K562 (cell line): Measurements from ENCODE around the gene POLK. TPM values are rescaled to one million over a fixed set of nuclear protein-coding genes. Genes with fewer than 3 reads are reported as not detected.

ENCODE experiments used
- ATAC-seq: fragments of 200-7000 bp; cut with Tn5 transposase; 3 replicates; pipeline ENCODE4 v1.9.1; 2020; ENCODE audit warnings: moderate library complexity
- BruUV-seq: library from RNA; stranded (reverse); fragments of 400-500 nt; replicated peaks from 2 replicates; lab custom pipeline; 2021; lab: Mats Ljungman, UMichigan
- CTCF ChIA-PET: fragments of 300-600 bp; formaldehyde crosslinking; extraction: SDS; loops from one replicate; lab custom pipeline; 2021; ENCODE audit warnings: low intra/inter-chr PET ratio; lab: Yijun Ruan, JAX
- POLR2A ChIA-PET: fragments of 300-600, 350-650 bp; sonication (Branson Sonifier 250); formaldehyde crosslinking; extraction: SDS; loops from one replicate; lab custom pipeline; 2021; ENCODE audit warnings: antibody characterized with exemption, inconsistent platforms; lab: Yijun Ruan, JAX
- DNase-seq, 4 experiments: peaks; one replicate each; pipeline versions ENCODE4 v3.0.0 to v3.0.0-alpha.2; 2011 to 2018; ENCODE audit warnings: low spot score in 3 of 4, mixed read lengths in 3 of 4; ENCODE audit errors: extremely low read depth in 1 of 4
- FAIRE-seq: peaks from 2 replicates; lab custom pipeline; 2011; peaks lifted over from hg19 to GRCh38; lab: Jason Lieb, UNC
- H2AFZ ChIP-seq: 2 replicates; pipeline ENCODE4 v1.6.0; 2011; ENCODE audit warnings: low read depth, low read length, control low read depth, inconsistent platforms
- H3K27ac ChIP-seq: fragments of 200-600 bp; 3 replicates; pipeline ENCODE4 v1.8.0; 2011; ENCODE audit warnings: low read depth, mild to moderate bottlenecking, control low read depth, inconsistent platforms, low read length, moderate library complexity, mixed read lengths; ENCODE audit errors: extremely low read depth
- H3K27me3 ChIP-seq, 2 experiments: fragments of 300-600 bp in 1 of 2; 2 replicates in 1 of 2; 3 replicates in 1 of 2; pipeline versions ENCODE4 v1.6.0 to v1.8.0; 2011; ENCODE audit warnings: inconsistent platforms in 2 of 2, low read length in 2 of 2, mild to moderate bottlenecking in 1 of 2, mixed read lengths in 1 of 2, moderate library complexity in 1 of 2; ENCODE audit not compliant: control insufficient read depth in 2 of 2, insufficient read depth in 2 of 2
- H3K36me3 ChIP-seq: fragments of 300-600 bp; 3 replicates; pipeline ENCODE4 v1.8.0; 2011; ENCODE audit warnings: mild to moderate bottlenecking, low read length, inconsistent platforms; ENCODE audit not compliant: control insufficient read depth, insufficient read depth
- H3K4me1 ChIP-seq, 2 experiments: fragments of 200-600 bp in 1 of 2; replicated peaks in 1 of 2; 2 replicates in 1 of 2; 3 replicates in 1 of 2; pipeline versions ENCODE4 v1.5.1 to v1.8.0; 2011; ENCODE audit warnings: inconsistent platforms in 2 of 2, low read length in 2 of 2, mild to moderate bottlenecking in 1 of 2, mixed read lengths in 1 of 2, moderate library complexity in 1 of 2; ENCODE audit not compliant: control insufficient read depth in 2 of 2, insufficient read depth in 2 of 2
- H3K4me2 ChIP-seq: 2 replicates; pipeline ENCODE4 v1.6.1; 2011; ENCODE audit warnings: low read length, control low read depth, inconsistent platforms, mixed read lengths; ENCODE audit not compliant: insufficient read depth
- H3K4me3 ChIP-seq: fragments of 200-600 bp; sonication (generic), shearing (Covaris generic); 2 replicates; pipeline ENCODE4 v1.5.1; 2016; ENCODE audit warnings: control low read depth, inconsistent platforms
- H3K79me2 ChIP-seq: fragments of 200-600 bp; 3 replicates; pipeline ENCODE4 v1.8.0; 2011; ENCODE audit warnings: low read length, inconsistent platforms; ENCODE audit not compliant: control insufficient read depth, insufficient read depth
- H3K9ac ChIP-seq, 2 experiments: 2 replicates each; pipeline versions ENCODE4 v1.6.0 to v1.6.1; 2011; ENCODE audit warnings: low read depth in 2 of 2, low read length in 2 of 2, control low read depth in 1 of 2, inconsistent platforms in 1 of 2, mild to moderate bottlenecking in 1 of 2, mixed read lengths in 1 of 2; ENCODE audit not compliant: insufficient read depth in 1 of 2
- H3K9me1 ChIP-seq: one replicate; pipeline ENCODE4 v1.6.0; 2011; ENCODE audit warnings: inconsistent platforms, mild to moderate bottlenecking, low read length, moderate library complexity; ENCODE audit not compliant: control insufficient read depth, insufficient read depth
- H3K9me3 ChIP-seq: replicated peaks from 2 replicates; pipeline ENCODE4 v1.5.1; 2011; ENCODE audit warnings: low read depth, low read length, inconsistent platforms; ENCODE audit not compliant: control insufficient read depth, insufficient read depth
- H4K20me1 ChIP-seq: replicated peaks from 2 replicates; pipeline ENCODE4 v1.6.1; 2011; ENCODE audit warnings: low read length, inconsistent platforms, mixed read lengths; ENCODE audit not compliant: control insufficient read depth, insufficient read depth
- MBD2 ChIP-seq: sonication (generic); IDR thresholded peaks from 2 replicates; pipeline ENCODE4 v1.6.1; 2016; ENCODE audit warnings: low read depth, borderline replicate concordance
- PCBP1 ChIP-seq: fragments of 200-400 bp; formaldehyde crosslinking; IDR thresholded peaks from 2 replicates; pipeline ENCODE4 v1.6.1; 2018; ENCODE audit warnings: mild to moderate bottlenecking, low read depth, low read length; ENCODE audit not compliant: poor library complexity, severe bottlenecking
- RAD21 ChIP-seq, 2 experiments: fragments of 250-450 bp in 1 of 2; fragments of 450-650 bp in 1 of 2; sonication (Bioruptor Pico) in 1 of 2; formaldehyde crosslinking in 1 of 2; IDR thresholded peaks in 1 of 2; conservative IDR thresholded peaks in 1 of 2; 2 replicates each; pipeline versions ENCODE4 v1.4.0 to v1.8.0; 2020 to 2022; ENCODE audit warnings: mild to moderate bottlenecking in 2 of 2, moderate library complexity in 1 of 2
- WGBS: fragments of 100-300 bp; shearing (Covaris generic); methylation state at CpG from one replicate; pipeline ENCODE4 v1.1.6; 2016; ENCODE audit warnings: low coverage, mixed read lengths; ENCODE audit not compliant: insufficient coverage; ENCODE audit errors: missing lambda C conversion rate; 5-methylcytosine and 5-hydroxymethylcytosine counted together
- in situ Hi-C: fragments of 300-500 bp; cut with MboI; formaldehyde crosslinking; loops from 4 replicates; pipeline ENCODE4 v1.15.0; 2018; ENCODE audit warnings: inconsistent platforms, mixed read lengths
- intact Hi-C: fragments of 100-400 bp; cut with micrococcal nuclease; formaldehyde crosslinking; loops from 2 replicates; pipeline ENCODE4 v1.14.2; 2022
- polyA plus RNA-seq, 8 experiments: library from polyadenylated mRNA; depleted of rRNA in 4 of 8; stranded (reverse) in 5 of 8; unstranded in 3 of 8; fragments of >200 nt; fragmentation: Nextera tagmentation in 2 of 8; fragmentation: Illumina TruSeq in 1 of 8; extraction: Ambion mirVana in 2 of 8; extraction: Trizol in 1 of 8; gene quantifications; 2 replicates each; pipeline versions ENCODE4 v1.2.1 to v1.2.3, GENCODE V29; 2011 to 2014; ENCODE audit warnings: inconsistent platforms in 1 of 8, missing spikeins in 1 of 8
- total RNA-seq, 7 experiments: library from RNA; depleted of rRNA in 6 of 7; stranded (reverse); fragments of >200 nt in 6 of 7; fragmentation: Illumina TruSeq in 2 of 7; extraction: Trizol in 2 of 7; gene quantifications; 2 replicates each; pipeline versions ENCODE4 v1.2.1 to v1.2.3, GENCODE V29; 2011 to 2021; ENCODE audit warnings: low replicate concordance in 1 of 7
- TF ChIP-seq, protein P1 (sequence below), 2 experiments: fragments of 450-650 bp; formaldehyde crosslinking in 1 of 2; IDR thresholded peaks; 2 replicates each; pipeline versions ENCODE4 v1.4.0 to v1.6.1; 2014 to 2020; ENCODE audit warnings: mild to moderate bottlenecking in 2 of 2, borderline replicate concordance in 1 of 2, low read depth in 1 of 2
- TF ChIP-seq, protein P2 (sequence below), 3 experiments: IDR thresholded peaks in 2 of 3; conservative IDR thresholded peaks in 1 of 3; 2 replicates each; pipeline ENCODE4 v1.5.1; 2011 to 2012; ENCODE audit warnings: low read length in 3 of 3, mild to moderate bottlenecking in 3 of 3, control low read depth in 2 of 3, improper control_type of control experiment in 1 of 3, inconsistent platforms in 1 of 3, low read depth in 1 of 3, mixed read lengths in 1 of 3, moderate library complexity in 1 of 3; ENCODE audit not compliant: insufficient read depth in 2 of 3

Gene POLK
- total and polyA plus RNA-seq, 9 of the 15 experiments (the other 6 are each of a cell fraction or from before 2014, with no cell fraction given) = 6.1 to 31.6 (median 16.5) TPM

DNA sequence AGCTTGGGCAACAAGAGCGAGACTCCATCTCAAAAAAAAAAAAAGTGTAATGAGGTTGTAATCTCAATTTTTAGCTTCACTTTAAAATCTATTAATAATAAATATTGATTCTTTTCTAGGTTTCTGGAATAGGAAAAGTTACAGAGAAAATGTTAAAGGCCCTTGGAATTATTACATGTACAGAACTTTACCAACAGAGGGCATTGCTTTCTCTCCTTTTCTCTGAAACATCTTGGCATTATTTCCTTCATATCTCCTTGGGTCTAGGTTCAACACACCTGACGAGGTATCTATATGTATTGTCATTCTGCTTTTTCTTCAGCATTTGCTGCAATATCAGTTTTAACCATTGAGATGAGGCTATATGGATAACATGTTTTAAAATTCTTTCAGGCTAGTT is 73.0 kb downstream of the POLK start:
- Histone ChIP-seq H3K79me2 (no peaks in the 10 kb centered on the region), H3K27me3 (no peaks in the 10 kb centered on the region), H3K4me2 (no peak overlapping the region), H3K4me1 (no peaks in the 10 kb centered on the region), H3K9me1 (no peaks in the 10 kb centered on the region), H3K36me3 (peaks cover 35% of the 10 kb centered on the region; the same call in 2 of the 3 replicates), H3K27ac (no peak overlapping the region), H3K4me3 (no peak overlapping the region), H3K9me3 (no peaks in the 10 kb centered on the region), H4K20me1 (no peaks in the 10 kb centered on the region), H3K9ac (no peak overlapping the region)
- FAIRE-seq (no peak), ATAC-seq (no peak), DNase-seq (no peak)
- intact Hi-C loops = no loop called here
- CTCF ChIA-PET = no interaction called here
- WGBS = 80% methylated on average over 2 of the region's 2 CpGs
- in situ Hi-C loops = no loop called here
- POLR2A ChIA-PET = no interaction called here
- BruUV-seq = no TSS peak
- TF ChIP-seq MBD2 = no peak
- TF ChIP-seq, protein P1, sequence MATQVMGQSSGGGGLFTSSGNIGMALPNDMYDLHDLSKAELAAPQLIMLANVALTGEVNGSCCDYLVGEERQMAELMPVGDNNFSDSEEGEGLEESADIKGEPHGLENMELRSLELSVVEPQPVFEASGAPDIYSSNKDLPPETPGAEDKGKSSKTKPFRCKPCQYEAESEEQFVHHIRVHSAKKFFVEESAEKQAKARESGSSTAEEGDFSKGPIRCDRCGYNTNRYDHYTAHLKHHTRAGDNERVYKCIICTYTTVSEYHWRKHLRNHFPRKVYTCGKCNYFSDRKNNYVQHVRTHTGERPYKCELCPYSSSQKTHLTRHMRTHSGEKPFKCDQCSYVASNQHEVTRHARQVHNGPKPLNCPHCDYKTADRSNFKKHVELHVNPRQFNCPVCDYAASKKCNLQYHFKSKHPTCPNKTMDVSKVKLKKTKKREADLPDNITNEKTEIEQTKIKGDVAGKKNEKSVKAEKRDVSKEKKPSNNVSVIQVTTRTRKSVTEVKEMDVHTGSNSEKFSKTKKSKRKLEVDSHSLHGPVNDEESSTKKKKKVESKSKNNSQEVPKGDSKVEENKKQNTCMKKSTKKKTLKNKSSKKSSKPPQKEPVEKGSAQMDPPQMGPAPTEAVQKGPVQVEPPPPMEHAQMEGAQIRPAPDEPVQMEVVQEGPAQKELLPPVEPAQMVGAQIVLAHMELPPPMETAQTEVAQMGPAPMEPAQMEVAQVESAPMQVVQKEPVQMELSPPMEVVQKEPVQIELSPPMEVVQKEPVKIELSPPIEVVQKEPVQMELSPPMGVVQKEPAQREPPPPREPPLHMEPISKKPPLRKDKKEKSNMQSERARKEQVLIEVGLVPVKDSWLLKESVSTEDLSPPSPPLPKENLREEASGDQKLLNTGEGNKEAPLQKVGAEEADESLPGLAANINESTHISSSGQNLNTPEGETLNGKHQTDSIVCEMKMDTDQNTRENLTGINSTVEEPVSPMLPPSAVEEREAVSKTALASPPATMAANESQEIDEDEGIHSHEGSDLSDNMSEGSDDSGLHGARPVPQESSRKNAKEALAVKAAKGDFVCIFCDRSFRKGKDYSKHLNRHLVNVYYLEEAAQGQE (IDR thresholded peaks at IDR 0.05; ENCODE audit: borderline replicate concordance) = 0 out of 2 replicates have a peak, but pooled peaks have one; percentile 5
- TF ChIP-seq, protein P1 (CRISPR knock-in tag; IDR thresholded peaks at IDR 0.05; ENCODE audit: low read depth) = no peak
- no peak for TF ChIP-seq PCBP1
- TF ChIP-seq, protein P2, sequence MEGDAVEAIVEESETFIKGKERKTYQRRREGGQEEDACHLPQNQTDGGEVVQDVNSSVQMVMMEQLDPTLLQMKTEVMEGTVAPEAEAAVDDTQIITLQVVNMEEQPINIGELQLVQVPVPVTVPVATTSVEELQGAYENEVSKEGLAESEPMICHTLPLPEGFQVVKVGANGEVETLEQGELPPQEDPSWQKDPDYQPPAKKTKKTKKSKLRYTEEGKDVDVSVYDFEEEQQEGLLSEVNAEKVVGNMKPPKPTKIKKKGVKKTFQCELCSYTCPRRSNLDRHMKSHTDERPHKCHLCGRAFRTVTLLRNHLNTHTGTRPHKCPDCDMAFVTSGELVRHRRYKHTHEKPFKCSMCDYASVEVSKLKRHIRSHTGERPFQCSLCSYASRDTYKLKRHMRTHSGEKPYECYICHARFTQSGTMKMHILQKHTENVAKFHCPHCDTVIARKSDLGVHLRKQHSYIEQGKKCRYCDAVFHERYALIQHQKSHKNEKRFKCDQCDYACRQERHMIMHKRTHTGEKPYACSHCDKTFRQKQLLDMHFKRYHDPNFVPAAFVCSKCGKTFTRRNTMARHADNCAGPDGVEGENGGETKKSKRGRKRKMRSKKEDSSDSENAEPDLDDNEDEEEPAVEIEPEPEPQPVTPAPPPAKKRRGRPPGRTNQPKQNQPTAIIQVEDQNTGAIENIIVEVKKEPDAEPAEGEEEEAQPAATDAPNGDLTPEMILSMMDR (IDR thresholded peaks at IDR 0.05 in 2 of 3, conservative IDR thresholded peaks at IDR 0.05 in 1 of 3; ENCODE audit: insufficient read depth in 2 of 3, low read depth in 1 of 3, low read length in 3 of 3) = peak in 1 of 3 experiments; percentile 27; a peak in 1 of 6 replicates
- peak in 1 of 2 experiments; percentile 11; a peak in 1 of 4 replicates for TF ChIP-seq RAD21 (CRISPR knock-in tag; conservative IDR thresholded peaks at IDR 0.05 in 1 of 2, IDR thresholded peaks at IDR 0.05 in 1 of 2)
- TF ChIP-seq, all 486 proteins: peak for 3
- no peak overlapping the region for H2AFZ ChIP-seq
